Naive thymus-derived CD4-positive, alpha-beta T cell (primary cell): ENCODE results near the gene UGT1A6. TPM values are rescaled to one million over a fixed set of nuclear protein-coding genes. Genes with fewer than 3 reads are reported as not detected.
"Not testable (repeated sequence)": the region's sequence is repeated elsewhere in the genome, so short reads cannot be mapped to it uniquely, and the experiment has no call there.

ENCODE experiments used
- ATAC-seq: fragments of 150-1000 bp; cut with Tn5 transposase; 2 replicates; pipeline ENCODE4 v1.10.0; 2021; ENCODE audit warnings: mild to moderate bottlenecking, moderate library complexity
- CTCF ChIA-PET: fragments of 350-600 bp; sonication (Branson Sonifier 250); formaldehyde crosslinking; loops from one replicate; lab custom pipeline; 2021; ENCODE audit warnings: antibody characterized with exemption; lab: Charles Lee
- POLR2A ChIA-PET: fragments of 350-600 bp; sonication (Branson Sonifier 250); formaldehyde crosslinking; loops from one replicate; lab custom pipeline; 2021; ENCODE audit warnings: antibody characterized with exemption, inconsistent platforms; lab: Charles Lee
- DNase-seq, 9 donors: peaks; one replicate each; pipeline versions ENCODE4 v3.0.0 to v3.0.0-alpha.2; 2020 to 2022; ENCODE audit warnings: mixed read lengths in 1 of 9
- H3K27ac ChIP-seq: one replicate; pipeline ENCODE4 v1.7.0; 2013; ENCODE audit warnings: mild to moderate bottlenecking, low read depth, low read length, moderate library complexity
- H3K27me3 ChIP-seq, 2 donors: one replicate each; pipeline ENCODE4 v1.7.0; 2013; ENCODE audit warnings: low read length in 2 of 2, mild to moderate bottlenecking in 2 of 2, moderate library complexity in 2 of 2; ENCODE audit not compliant: control insufficient read depth in 2 of 2, insufficient read depth in 2 of 2
- H3K36me3 ChIP-seq, 3 experiments: 1 replicate in 2 of 3; 2 replicates in 1 of 3; pipeline ENCODE4 v1.7.0; 2013; ENCODE audit warnings: low read length in 3 of 3, mild to moderate bottlenecking in 3 of 3, moderate library complexity in 1 of 3; ENCODE audit not compliant: insufficient read depth in 3 of 3, control insufficient read depth in 2 of 3
- H3K4me1 ChIP-seq, 2 donors: one replicate each; pipeline ENCODE4 v1.7.0; 2013; ENCODE audit warnings: low read length in 2 of 2, mild to moderate bottlenecking in 2 of 2, moderate library complexity in 1 of 2; ENCODE audit not compliant: control insufficient read depth in 2 of 2, insufficient read depth in 2 of 2
- H3K4me3 ChIP-seq: 2 replicates; pipeline ENCODE4 v1.7.0; 2013; ENCODE audit warnings: mild to moderate bottlenecking, low read length
- H3K9me3 ChIP-seq, 3 experiments: 1 replicate in 2 of 3; 2 replicates in 1 of 3; pipeline ENCODE4 v1.7.0; 2013; ENCODE audit warnings: low read length in 3 of 3; ENCODE audit not compliant: control insufficient read depth in 2 of 3
- H3K27ac Mint-ChIP-seq, 9 donors: one replicate each; pipeline ENCODE4 v1.8.0; 2020 to 2022; ENCODE audit warnings: mixed read lengths in 9 of 9, mild to moderate bottlenecking in 8 of 9, moderate library complexity in 5 of 9, inconsistent platforms in 2 of 9
- H3K27me3 Mint-ChIP-seq, 5 donors: one replicate each; pipeline ENCODE4 v1.8.0; 2021 to 2022; ENCODE audit warnings: mixed read lengths in 5 of 5, mild to moderate bottlenecking in 1 of 5
- H3K36me3 Mint-ChIP-seq, 5 donors: one replicate each; pipeline ENCODE4 v1.8.0; 2020 to 2022; ENCODE audit warnings: mixed read lengths in 5 of 5, mild to moderate bottlenecking in 3 of 5, inconsistent platforms in 1 of 5
- H3K4me1 Mint-ChIP-seq, 7 donors: one replicate each; pipeline ENCODE4 v1.8.0; 2020 to 2022; ENCODE audit warnings: mixed read lengths in 7 of 7, mild to moderate bottlenecking in 3 of 7, inconsistent platforms in 1 of 7
- H3K4me3 Mint-ChIP-seq, 10 donors: one replicate each; pipeline ENCODE4 v1.8.0; 2020 to 2022; ENCODE audit warnings: mild to moderate bottlenecking in 10 of 10, mixed read lengths in 10 of 10, moderate library complexity in 6 of 10, inconsistent platforms in 2 of 10
- H3K9me3 Mint-ChIP-seq, 11 donors: one replicate each; pipeline ENCODE4 v1.8.0; 2020 to 2022; ENCODE audit warnings: mixed read lengths in 11 of 11, mild to moderate bottlenecking in 4 of 11, inconsistent platforms in 1 of 11, moderate library complexity in 1 of 11
- intact Hi-C, 2 donors: fragments of 100-400 bp; cut with micrococcal nuclease; formaldehyde crosslinking; loops; one replicate each; pipeline ENCODE4 v1.15.1; 2023
- polyA plus RNA-seq, 2 donors: library from polyadenylated mRNA; unstranded; fragments of 300-500 nt; fragmentation: Illumina TruSeq; gene quantifications; one replicate each; pipeline ENCODE4 v1.2.3, GENCODE V29; 2021
- total RNA-seq, 6 experiments: library from RNA in 5 of 6; stranded (reverse) in 5 of 6; gene quantifications; 1 replicate in 5 of 6; 2 replicates in 1 of 6; pipeline ENCODE4 v1.2.3 and lab custom pipeline; 2021 to 2026

Gene UGT1A6
- total and polyA plus RNA-seq, 7 experiments from 2014 or later: not detected

- no peak within 1 kb of the TSS for H3K4me3 Mint-ChIP-seq
- DNase-seq (no peak), ATAC-seq (no peak)
- Histone ChIP-seq H3K4me3 (no peak within 1 kb of the TSS), H3K27me3 (peaks cover 0 to 6% of the 10 kb centered on the region in 2 donors), H3K27ac (no peak within 1 kb of the TSS), H3K36me3 (no peaks in the 10 kb centered on the region), H3K9me3 (no peaks in the 10 kb centered on the region), H3K4me1 (no peaks in the 10 kb centered on the region)
- CTCF ChIA-PET: interaction anchor here (1.3 kb wide), 1 partner anchor 788 kb away, joined by 3 read pairs; no protein-coding TSS in a partner anchor
- peaks cover 0 to 5% (median 0%) of the 10 kb centered on the region in 7 donors for H3K4me1 Mint-ChIP-seq
- no peak within 1 kb of the TSS for H3K27ac Mint-ChIP-seq
- intact Hi-C loops: loop anchor here in 1 of 2 donors (5.0 kb wide), 4 partner anchors 310 to 860 kb away; partner anchors contain the start of gene ATG16L1
- POLR2A ChIA-PET: no interaction called here
- peaks cover 15 to 44% (median 36%) of the 10 kb centered on the region in 5 donors for H3K27me3 Mint-ChIP-seq
- no peaks in the 10 kb centered on the region for H3K36me3 Mint-ChIP-seq
- H3K9me3 Mint-ChIP-seq: no peaks in the 10 kb centered on the region
Measured at GRCh38 chr2:233712611-233713261, 20.0 kb downstream of the UGT1A6 start, which contains the start of gene UGT1A5. TSS of gene UGT1A5 (plus strand) at chr2:233712907. CDS start at chr2:233712992, 85 bp downstream.

- H3K27me3 ChIP-seq: peaks cover 0 to 3% of the 10 kb centered on the region in 2 donors
- CTCF ChIA-PET: no interaction called here
- ATAC-seq (no peak), DNase-seq (no peak)
- no peaks in the 10 kb centered on the region for H3K36me3 ChIP-seq
- Mint-ChIP-seq H3K27ac (no peak overlapping the region), H3K36me3 (no peaks in the 10 kb centered on the region), H3K4me1 (peaks cover 0 to 5% (median 0%) of the 10 kb centered on the region in 7 donors), H3K27me3 (peaks cover 15 to 46% (median 40%) of the 10 kb centered on the region in 5 donors), H3K4me3 (no peak overlapping the region), H3K9me3 (no peaks in the 10 kb centered on the region)
- no peaks in the 10 kb centered on the region for H3K4me1 ChIP-seq
- no peak overlapping the region for H3K4me3 ChIP-seq
- intact Hi-C loops: loop anchor here in 1 of 2 donors (5.0 kb wide), 4 partner anchors 311 to 861 kb away; partner anchors contain the start of gene ATG16L1
- POLR2A ChIA-PET: no interaction called here
- no peak overlapping the region for H3K27ac ChIP-seq
- no peaks in the 10 kb centered on the region for H3K9me3 ChIP-seq
Measured at GRCh38 chr2:233713262-233713615, 20.5 kb downstream of the UGT1A6 start.

GRCh38 chr2:233714121-233714520 is 21.4 kb downstream of the UGT1A6 start:
- ATAC-seq: no peak
- Mint-ChIP-seq H3K4me1 (peaks cover 0 to 5% (median 0%) of the 10 kb centered on the region in 7 donors), H3K36me3 (no peaks in the 10 kb centered on the region), H3K4me3 (no peak overlapping the region), H3K27ac (no peak overlapping the region), H3K27me3 (peaks cover 15 to 50% (median 45%) of the 10 kb centered on the region in 5 donors), H3K9me3 (no peaks in the 10 kb centered on the region)
- POLR2A ChIA-PET: no interaction called here
- Histone ChIP-seq H3K9me3 (no peaks in the 10 kb centered on the region), H3K4me3 (no peak overlapping the region), H3K27me3 (peaks cover 0 to 3% of the 10 kb centered on the region in 2 donors), H3K4me1 (no peaks in the 10 kb centered on the region), H3K36me3 (no peaks in the 10 kb centered on the region), H3K27ac (no peak overlapping the region)
- CTCF ChIA-PET: no interaction called here
- no peak for DNase-seq
- intact Hi-C loops: loop anchor here in 1 of 2 donors (5.0 kb wide), 4 partner anchors 312 to 862 kb away; partner anchors contain the start of gene ATG16L1

GRCh38 chr2:233718552-233718951 is 25.9 kb downstream of the UGT1A6 start, which contains the start of gene UGT1A4:
TSS of gene UGT1A4 (plus strand) at chr2:233718736. CDS start at chr2:233718821, 85 bp downstream.
- Histone ChIP-seq H3K9me3 (no peaks in the 10 kb centered on the region), H3K27ac (no peak within 1 kb of the TSS), H3K4me3 (no peak within 1 kb of the TSS), H3K27me3 (peaks cover 0 to 3% of the 10 kb centered on the region in 2 donors), H3K36me3 (no peaks in the 10 kb centered on the region), H3K4me1 (no peaks in the 10 kb centered on the region)
- Mint-ChIP-seq H3K4me3 (no peak within 1 kb of the TSS), H3K4me1 (peaks cover 0 to 5% (median 0%) of the 10 kb centered on the region in 7 donors), H3K9me3 (no peaks in the 10 kb centered on the region), H3K27me3 (peaks cover 11 to 52% (median 39%) of the 10 kb centered on the region in 5 donors), H3K27ac (no peak within 1 kb of the TSS), H3K36me3 (no peaks in the 10 kb centered on the region)
- intact Hi-C loops: no loop called here
- ATAC-seq: no peak
- ChIA-PET CTCF (no interaction called here), POLR2A (no interaction called here)
- DNase-seq: no peak

GRCh38 chr2:233728723-233729301 is 36.1 kb downstream of the UGT1A6 start, which contains the start of gene UGT1A3:
TSS of gene UGT1A3 (plus strand) at chr2:233729042. CDS start at chr2:233729127, 85 bp downstream.
- peaks cover 0 to 37% (median 14%) of the 10 kb centered on the region in 5 donors for H3K27me3 Mint-ChIP-seq

GRCh38 chr2:233736868-233737653 is 44.4 kb downstream of the UGT1A6 start:
- H3K4me3 ChIP-seq, H3K27ac ChIP-seq, POLR2A ChIA-PET, ATAC-seq, H3K4me1 ChIP-seq, H3K4me3 Mint-ChIP-seq, H3K9me3 Mint-ChIP-seq, H3K27ac Mint-ChIP-seq, H3K9me3 ChIP-seq, DNase-seq, intact Hi-C loops, H3K36me3 ChIP-seq, H3K27me3 ChIP-seq, H3K4me1 Mint-ChIP-seq: not testable (repeated sequence)
- peaks cover 0 to 11% (median 0%) of the 10 kb centered on the region in 5 donors for H3K36me3 Mint-ChIP-seq
- peaks cover 21 to 40% (median 31%) of the 10 kb centered on the region in 5 donors for H3K27me3 Mint-ChIP-seq
- CTCF ChIA-PET: interaction anchor here (0.6 kb wide), 1 partner anchor 1132 kb away, joined by 6 read pairs; no protein-coding TSS in a partner anchor

More at GRCh38 chr2:233728723-233729301, 36.1 kb downstream of the UGT1A6 start, which contains the start of gene UGT1A3:
- intact Hi-C loops: no loop called here
- Mint-ChIP-seq H3K36me3 (no peaks in the 10 kb centered on the region), H3K4me3 (no peak within 1 kb of the TSS), H3K9me3 (peaks cover 0 to 5% (median 0%) of the 10 kb centered on the region in 11 donors), H3K4me1 (no peaks in the 10 kb centered on the region), H3K27ac (no peak within 1 kb of the TSS)
- POLR2A ChIA-PET: no interaction called here
- H3K27ac ChIP-seq: no peak within 1 kb of the TSS
- H3K36me3 ChIP-seq: no peaks in the 10 kb centered on the region
- H3K4me1 ChIP-seq: no peaks in the 10 kb centered on the region
- no peak within 1 kb of the TSS for H3K4me3 ChIP-seq
- ATAC-seq (no peak), DNase-seq (no peak)
- no peaks in the 10 kb centered on the region for H3K9me3 ChIP-seq
- CTCF ChIA-PET: no interaction called here
- no peaks in the 10 kb centered on the region for H3K27me3 ChIP-seq
